ENCODE data around the gene ZNF629. TPM values are rescaled to one million over a fixed set of nuclear protein-coding genes. Genes with fewer than 3 reads are reported as not detected.

The ZNF629 gene
- total and polyA plus RNA-seq, 10 donors = 1.3 to 13.9 (median 10.3) TPM

GRCh38 chr16:30760577-30761426, 26.2 kb downstream of the ZNF629 start:
- TF ChIP-seq POLR2AphosphoS5 (IDR thresholded peaks at IDR 0.05) (peak in 1 of 3 donors; percentile 18), POLR2A (IDR thresholded peaks at IDR 0.05) (no peak), CTCF (IDR thresholded peaks at IDR 0.05 in 8 of 11, conservative IDR thresholded peaks at IDR 0.05 in 3 of 11) (no peak)
- 23 to 29% (median 26%) methylated on average over 22 to 26 of the region's 26 CpGs for WGBS, 5 donors
- Histone ChIP-seq H3K27me3 (replicated peaks in 1 of 7) (no peaks in the 10 kb centered on the region), H3K4me3 (peak overlapping the region; percentile 74 to 99 (median 96)), H3K9me3 (no peaks in the 10 kb centered on the region), H3K36me3 (peaks cover 0 to 61% (median 38%) of the 10 kb centered on the region in 6 donors), H3K27ac (peak overlapping the region in 5 of 8 donors; percentile 85 to 95 (median 94)), H3K4me1 (peaks cover 25 to 66% (median 51%) of the 10 kb centered on the region in 6 donors)
- intact Hi-C loops (cut with DNase I; ENCODE audit: low total_unique reads) = no loop called here
- no peak for DNase-seq

GRCh38 chr16:30760001-30760559, 26.9 kb downstream of the ZNF629 start:
- no peak for TF ChIP-seq POLR2AphosphoS5 (IDR thresholded peaks at IDR 0.05)
- TF ChIP-seq POLR2A (IDR thresholded peaks at IDR 0.05) = no peak
- TF ChIP-seq CTCF (IDR thresholded peaks at IDR 0.05 in 8 of 11, conservative IDR thresholded peaks at IDR 0.05 in 3 of 11) = no peak

GRCh38 chr16:30758988-30759491, 28.0 kb downstream of the ZNF629 start:
- peak in 1 of 3 donors; percentile 17 for TF ChIP-seq POLR2AphosphoS5 (IDR thresholded peaks at IDR 0.05)
- no peak for TF ChIP-seq POLR2A (IDR thresholded peaks at IDR 0.05)
- TF ChIP-seq CTCF (IDR thresholded peaks at IDR 0.05 in 8 of 11, conservative IDR thresholded peaks at IDR 0.05 in 3 of 11) = no peak
- 41 to 59% (median 51%) methylated on average over 10 of the region's 10 CpGs for WGBS, 5 donors
- Histone ChIP-seq H3K27ac (peak overlapping the region in 7 of 8 donors; percentile 55 to 88 (median 79)), H3K9me3 (no peaks in the 10 kb centered on the region), H3K27me3 (replicated peaks in 1 of 7) (no peaks in the 10 kb centered on the region), H3K4me1 (peaks cover 25 to 56% (median 44%) of the 10 kb centered on the region in 6 donors), H3K36me3 (peaks cover 0 to 61% (median 36%) of the 10 kb centered on the region in 6 donors), H3K4me3 (peak overlapping the region in 1 of 8 donors; percentile 47)
- peak; percentile 81 for DNase-seq
- intact Hi-C loops (cut with DNase I; ENCODE audit: low total_unique reads) = no loop called here

More at GRCh38 chr16:30760001-30760559, 26.9 kb downstream of the ZNF629 start:
- Histone ChIP-seq H3K4me1 (peaks cover 25 to 66% (median 51%) of the 10 kb centered on the region in 6 donors), H3K36me3 (peaks cover 0 to 61% (median 36%) of the 10 kb centered on the region in 6 donors), H3K4me3 (peak overlapping the region in 1 of 8 donors; percentile 47), H3K27ac (peak overlapping the region in 2 of 8 donors; percentile 79 to 88), H3K9me3 (no peaks in the 10 kb centered on the region), H3K27me3 (replicated peaks in 1 of 7) (no peaks in the 10 kb centered on the region)
- DNase-seq = peak; percentile 64
- intact Hi-C loops (cut with DNase I; ENCODE audit: low total_unique reads) = no loop called here
- WGBS, 5 donors = 86 to 95% (median 89%) methylated on average over 7 of the region's 7 CpGs
